Measurements from ENCODE around the gene SH3BGRL2. TPM values are rescaled to one million over a fixed set of nuclear protein-coding genes. Genes with fewer than 3 reads are reported as not detected.

SH3BGRL2 gene
- total RNA-seq, 1 experiment from 2014 or later = 11.8 TPM

GRCh38 chr6:79666634-79667033 is 35.5 kb downstream of the SH3BGRL2 start:
- Histone ChIP-seq H3K23ac (ENCODE audit: insufficient read length, low read depth, low read length) (no peak overlapping the region), H2BK20ac (ENCODE audit: low read depth, low read length, poor library complexity, severe bottlenecking) (no peak overlapping the region), H2BK120ac (ENCODE audit: low read depth, low read length, poor library complexity, severe bottlenecking) (no peak overlapping the region), H3T11ph (ENCODE audit: low read length) (no peak overlapping the region), H3K23me2 (ENCODE audit: insufficient read length, low read depth, low read length, poor library complexity, severe bottlenecking) (peaks cover 3% of the 10 kb centered on the region), H3K27me3 (ENCODE audit: insufficient read depth, low read length) (no peaks in the 10 kb centered on the region), H4K91ac (ENCODE audit: insufficient read length, low read depth, low read length) (no peak overlapping the region), H2BK5ac (ENCODE audit: insufficient read length, low read length) (no peak overlapping the region), H2BK12ac (ENCODE audit: insufficient read length, low read depth, low read length) (no peak overlapping the region), H3K27ac (ENCODE audit: insufficient read length, low read depth, low read length) (no peak overlapping the region), H2AK5ac (ENCODE audit: insufficient read length, low read length) (no peak overlapping the region), H3K14ac (ENCODE audit: insufficient read depth, low read length) (no peak overlapping the region), H3K79me2 (ENCODE audit: insufficient read depth, low read length) (no peaks in the 10 kb centered on the region), H3K18ac (ENCODE audit: insufficient read length, low read depth, low read length) (no peak overlapping the region), H3K79me1 (ENCODE audit: insufficient read depth, low read depth, low read length, poor library complexity, severe bottlenecking) (no peaks in the 10 kb centered on the region), H2AFZ (ENCODE audit: low read length) (no peak overlapping the region), H4K8ac (replicated peaks; ENCODE audit: insufficient read length, low read depth, low read length) (no peak overlapping the region), H4K20me1 (ENCODE audit: control insufficient read depth, insufficient read depth, insufficient read length) (no peaks in the 10 kb centered on the region), H2BK15ac (ENCODE audit: low read depth, low read length) (no peak overlapping the region), H3K9me3 (ENCODE audit: control insufficient read depth, low read depth, low read length) (no peaks in the 10 kb centered on the region), H3K4ac (ENCODE audit: low read depth, low read length) (no peak overlapping the region), H3K4me1 (ENCODE audit: insufficient read depth, low read length) (peaks cover 9% of the 10 kb centered on the region; the same call in 1 of the 2 replicates), H3K4me2 (ENCODE audit: insufficient read depth, insufficient read length, low read length) (no peak overlapping the region), H4K5ac (ENCODE audit: insufficient read length, low read depth, low read length) (no peak overlapping the region), H3K9ac (ENCODE audit: extremely low read depth, insufficient read length, low read length) (no peak overlapping the region), H3K56ac (ENCODE audit: insufficient read length, low read depth, low read length) (no peak overlapping the region)
- no CpG with 5 or more reads among the region's 1 CpG for WGBS (ENCODE audit: extremely low coverage, insufficient read length, low lambda C conversion rate)
- Mint-ChIP-seq H3K9me3 (peaks cover 0 to 8% of the 10 kb centered on the region in 2 experiments; a peak in 2 of 5 replicates), H3K27me3 (ENCODE audit: low read depth) (no peaks in the 10 kb centered on the region; the same call in 1 of the 2 replicates), H3K27ac (no peak overlapping the region; a peak in 1 of 7 replicates), H3K4me1 (peaks cover 42 to 64% of the 10 kb centered on the region in 2 experiments), H3K36me3 (ENCODE audit: insufficient read depth in 1 of 3, low read depth in 3 of 3) (peaks cover 0 to 10% (median 6%) of the 10 kb centered on the region in 3 experiments; a peak in 5 of 7 replicates), H3K4me3 (no peak overlapping the region)
- TF ChIP-seq CTCF (conservative IDR thresholded peaks at IDR 0.05) = no peak
- no peak for DNase-seq

Data from H9 (cell line).